B cell (primary cell): ENCODE results near the gene FAM184A.

Experiments
- CTCF ChIP-seq: fragments of 200-600 bp; IDR thresholded peaks from one replicate; pipeline ENCODE4 v1.8.0; 2022; ENCODE audit warnings: antibody characterized with exemption, mild to moderate bottlenecking
- EZH2 ChIP-seq: IDR thresholded peaks from 2 replicates; pipeline ENCODE4 v1.6.1; 2012; ENCODE audit warnings: borderline replicate concordance, low read depth, mild to moderate bottlenecking, moderate library complexity, low read length; ENCODE audit not compliant: insufficient read depth, poor library complexity, severe bottlenecking

- no peak for TF ChIP-seq CTCF
- no peak for TF ChIP-seq EZH2
Measured at GRCh38 chr6:119112812-119113530, 34.5 kb upstream of the FAM184A start.
